HepG2 (cell line): Measurements from ENCODE around the gene PPARA.

ENCODE experiments used
- IKZF4 ChIP-seq: sonication (generic); formaldehyde crosslinking; IDR thresholded peaks from 2 replicates; pipeline ENCODE4 v1.5.1; 2020; ENCODE audit warnings: borderline replicate concordance, mild to moderate bottlenecking, low read depth, missing genetic modification reagents; ENCODE audit errors: not compliant biosample characterization
- SP5 ChIP-seq: IDR thresholded peaks from 2 replicates; pipeline ENCODE4 v1.6.1; 2016; ENCODE audit warnings: low read depth, borderline replicate concordance

GRCh38 chr22:46121523-46122287, 28.6 kb upstream of the PPARA start:
- TF ChIP-seq IKZF4: no peak
- no peak for TF ChIP-seq SP5
